Mammary epithelial cell (primary cell): ENCODE measurements around the gene DOCK11.

Experiments
- CTCF ChIP-seq, 2 donors: IDR thresholded peaks in 1 of 2; conservative IDR thresholded peaks in 1 of 2; 2 replicates each; pipeline ENCODE4 v1.5.1; 2011 to 2012; ENCODE audit warnings: inconsistent platforms in 2 of 2, low read length in 2 of 2, mild to moderate bottlenecking in 2 of 2, control low read depth in 1 of 2, low read depth in 1 of 2; ENCODE audit not compliant: insufficient read depth in 1 of 2; ENCODE audit errors: extremely low read depth in 1 of 2
- EZH2 ChIP-seq: IDR thresholded peaks from 2 replicates; pipeline ENCODE4 v1.6.1; 2012; ENCODE audit warnings: low read length, inconsistent platforms, borderline replicate concordance

- TF ChIP-seq CTCF (conservative IDR thresholded peaks at IDR 0.05 in 1 of 2, IDR thresholded peaks at IDR 0.05 in 1 of 2; ENCODE audit: extremely low read depth in 1 of 2, insufficient read depth in 1 of 2, low read depth in 1 of 2, low read length in 2 of 2): no peak
- TF ChIP-seq EZH2: no peak
These were observed 58.9 kb downstream of the DOCK11 start for GRCh38 chrX:118554511-118554910.
